ENCODE results near the gene NXN. TPM values are rescaled to one million over a fixed set of nuclear protein-coding genes. Genes with fewer than 3 reads are reported as not detected.

The NXN gene
- total RNA-seq, 2 donors from 2014 or later, result 2.6 to 16.3 TPM

DNA sequence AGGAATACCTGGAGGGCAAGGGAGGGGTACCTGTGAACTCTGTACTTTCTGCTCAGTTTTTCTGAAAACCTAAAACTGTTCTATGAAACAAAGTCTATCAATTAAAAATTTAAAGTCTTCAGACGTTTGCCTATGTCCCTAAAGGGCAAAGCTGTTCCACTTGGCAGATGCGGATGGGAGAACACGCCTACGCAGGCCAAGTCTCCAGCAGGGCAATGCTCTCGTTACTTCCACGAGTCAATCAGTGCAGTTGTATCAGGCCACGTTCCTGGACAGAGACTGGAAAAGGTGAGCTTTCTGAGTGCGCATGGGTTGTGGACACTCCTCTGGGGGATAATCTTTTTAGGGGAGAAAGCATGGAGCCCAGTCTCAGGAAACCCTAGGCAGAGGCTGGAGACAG, 86.6 kb downstream of the NXN start:
- no peak overlapping the region for H3K9ac ChIP-seq (ENCODE audit: low read depth in 2 of 2, low read length in 2 of 2)
- no peak overlapping the region for H3K4me3 ChIP-seq
- intact Hi-C loops (cut with DNase I), result no loop called here
- TF ChIP-seq, protein P1, sequence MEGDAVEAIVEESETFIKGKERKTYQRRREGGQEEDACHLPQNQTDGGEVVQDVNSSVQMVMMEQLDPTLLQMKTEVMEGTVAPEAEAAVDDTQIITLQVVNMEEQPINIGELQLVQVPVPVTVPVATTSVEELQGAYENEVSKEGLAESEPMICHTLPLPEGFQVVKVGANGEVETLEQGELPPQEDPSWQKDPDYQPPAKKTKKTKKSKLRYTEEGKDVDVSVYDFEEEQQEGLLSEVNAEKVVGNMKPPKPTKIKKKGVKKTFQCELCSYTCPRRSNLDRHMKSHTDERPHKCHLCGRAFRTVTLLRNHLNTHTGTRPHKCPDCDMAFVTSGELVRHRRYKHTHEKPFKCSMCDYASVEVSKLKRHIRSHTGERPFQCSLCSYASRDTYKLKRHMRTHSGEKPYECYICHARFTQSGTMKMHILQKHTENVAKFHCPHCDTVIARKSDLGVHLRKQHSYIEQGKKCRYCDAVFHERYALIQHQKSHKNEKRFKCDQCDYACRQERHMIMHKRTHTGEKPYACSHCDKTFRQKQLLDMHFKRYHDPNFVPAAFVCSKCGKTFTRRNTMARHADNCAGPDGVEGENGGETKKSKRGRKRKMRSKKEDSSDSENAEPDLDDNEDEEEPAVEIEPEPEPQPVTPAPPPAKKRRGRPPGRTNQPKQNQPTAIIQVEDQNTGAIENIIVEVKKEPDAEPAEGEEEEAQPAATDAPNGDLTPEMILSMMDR (IDR thresholded peaks at IDR 0.05), result no peak
- H3K9me3 ChIP-seq, result no peaks in the 10 kb centered on the region
- no peak for DNase-seq
- H3K27me3 ChIP-seq, result no peaks in the 10 kb centered on the region
- H3K4me1 ChIP-seq, result no peaks in the 10 kb centered on the region
- no peak overlapping the region for H3K27ac ChIP-seq
- no peaks in the 10 kb centered on the region for H3K36me3 ChIP-seq

DNA sequence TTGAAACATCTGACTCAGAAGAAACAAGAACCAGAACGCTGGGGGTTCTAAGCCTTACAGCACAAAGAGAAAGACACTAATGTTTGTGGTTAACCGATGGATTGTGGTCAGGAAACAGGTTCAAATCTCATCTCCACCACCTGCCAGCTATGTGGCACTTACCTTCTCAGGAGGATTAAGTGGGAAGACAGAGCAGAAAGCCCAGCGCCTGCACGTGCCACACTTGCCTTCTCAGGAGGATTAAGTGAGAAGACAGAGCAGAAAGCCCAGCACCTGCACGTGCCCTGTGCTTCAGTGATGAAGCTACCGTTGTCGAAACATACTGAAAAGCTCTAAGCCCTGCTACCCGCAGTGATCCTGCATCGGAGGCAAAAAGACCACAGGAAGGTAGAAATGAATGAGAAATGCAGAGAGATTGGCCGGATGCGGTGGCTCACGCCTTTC, 90.6 kb downstream of the NXN start:
- TF ChIP-seq, protein P1 (IDR thresholded peaks at IDR 0.05), result no peak
- no peaks in the 10 kb centered on the region for H3K4me1 ChIP-seq
- intact Hi-C loops (cut with DNase I), result no loop called here
- no peaks in the 10 kb centered on the region for H3K36me3 ChIP-seq
- H3K9ac ChIP-seq (ENCODE audit: low read depth in 2 of 2, low read length in 2 of 2), result no peak overlapping the region
- no peaks in the 10 kb centered on the region for H3K27me3 ChIP-seq
- no peak for DNase-seq
- H3K9me3 ChIP-seq, result no peaks in the 10 kb centered on the region
- H3K27ac ChIP-seq, result no peak overlapping the region
- no peak overlapping the region for H3K4me3 ChIP-seq

DNA sequence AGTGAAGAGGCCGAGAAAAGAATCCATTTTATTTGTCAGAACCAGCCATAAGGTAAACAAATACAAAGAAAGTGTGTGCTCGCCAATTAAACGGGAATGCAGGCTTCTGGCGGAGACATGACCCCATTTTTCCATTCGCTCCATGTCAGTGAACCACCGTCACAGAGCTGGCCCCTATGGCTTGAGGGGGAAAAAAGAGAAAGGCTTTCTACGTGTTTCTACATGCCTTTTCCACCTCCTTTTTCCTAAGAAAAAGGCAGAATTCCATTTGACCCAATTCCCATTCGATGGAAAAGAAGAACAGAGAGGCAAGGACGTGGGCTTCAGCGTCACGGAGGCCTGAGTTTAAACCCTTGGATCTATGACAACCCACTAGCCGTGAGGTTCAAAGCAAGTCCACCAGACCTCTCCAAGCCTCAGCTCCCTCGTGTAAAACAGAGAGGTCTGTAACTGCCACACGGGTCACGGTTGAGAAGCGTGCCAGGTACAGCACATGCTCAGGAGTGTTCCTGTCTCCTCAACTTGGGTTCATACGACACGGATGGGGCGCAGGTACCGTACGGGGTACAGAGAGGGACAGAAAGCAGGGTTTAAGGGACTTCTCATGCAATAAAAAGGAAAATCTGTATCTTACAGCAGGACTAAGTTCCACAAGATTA, 91.9 kb downstream of the NXN start:
- no peak for DNase-seq

DNA sequence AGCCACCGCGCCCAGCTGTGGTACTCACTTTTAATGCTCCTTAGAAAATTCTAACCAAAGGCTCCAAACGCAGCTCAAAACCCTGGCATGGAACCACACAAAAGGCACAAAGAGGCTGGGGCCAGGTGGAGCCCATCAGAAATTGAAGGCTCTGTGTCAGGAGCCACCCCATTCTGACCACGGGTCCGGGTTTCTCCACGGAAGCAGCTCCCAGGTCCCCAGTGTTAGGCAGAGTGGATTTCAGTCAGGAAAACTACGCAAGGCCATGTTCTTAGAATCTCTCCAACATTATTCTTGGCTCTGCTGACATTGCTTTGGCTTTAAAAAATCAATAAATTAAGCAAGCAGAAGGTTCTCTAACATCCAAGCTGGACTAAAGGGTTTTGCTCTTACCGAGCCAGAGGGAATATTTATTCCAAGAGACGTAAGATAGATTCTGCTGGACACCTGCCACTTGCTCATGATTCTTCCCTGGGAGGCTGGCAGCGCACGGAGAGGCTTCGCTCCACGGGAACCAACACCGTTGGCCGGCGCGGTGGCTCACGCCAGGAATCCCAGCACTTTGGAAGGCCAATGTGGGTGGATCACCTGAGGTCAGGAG, 93.5 kb downstream of the NXN start:
- TF ChIP-seq, protein P1 (IDR thresholded peaks at IDR 0.05), result no peak
- intact Hi-C loops (cut with DNase I), result no loop called here
- peak; percentile 45 for DNase-seq
- Histone ChIP-seq H3K27ac (peak overlapping the region; percentile 5), H3K27me3 (no peaks in the 10 kb centered on the region), H3K4me3 (no peak overlapping the region), H3K9me3 (no peaks in the 10 kb centered on the region), H3K9ac (ENCODE audit: low read depth in 2 of 2, low read length in 2 of 2) (no peak overlapping the region), H3K4me1 (no peaks in the 10 kb centered on the region), H3K36me3 (no peaks in the 10 kb centered on the region)

More for the DNA sequence above, 91.9 kb downstream of the NXN start:
- H3K9me3 ChIP-seq, result no peaks in the 10 kb centered on the region
- H3K9ac ChIP-seq (ENCODE audit: low read depth in 2 of 2, low read length in 2 of 2), result peak overlapping the region in 1 of 2 donors; percentile 12
- TF ChIP-seq, protein P1 (IDR thresholded peaks at IDR 0.05), result no peak
- intact Hi-C loops (cut with DNase I), result no loop called here
- no peaks in the 10 kb centered on the region for H3K36me3 ChIP-seq
- peak overlapping the region; percentile 22 for H3K27ac ChIP-seq
- H3K4me3 ChIP-seq, result no peak overlapping the region
- H3K4me1 ChIP-seq, result no peaks in the 10 kb centered on the region
- H3K27me3 ChIP-seq, result no peaks in the 10 kb centered on the region

DNA sequence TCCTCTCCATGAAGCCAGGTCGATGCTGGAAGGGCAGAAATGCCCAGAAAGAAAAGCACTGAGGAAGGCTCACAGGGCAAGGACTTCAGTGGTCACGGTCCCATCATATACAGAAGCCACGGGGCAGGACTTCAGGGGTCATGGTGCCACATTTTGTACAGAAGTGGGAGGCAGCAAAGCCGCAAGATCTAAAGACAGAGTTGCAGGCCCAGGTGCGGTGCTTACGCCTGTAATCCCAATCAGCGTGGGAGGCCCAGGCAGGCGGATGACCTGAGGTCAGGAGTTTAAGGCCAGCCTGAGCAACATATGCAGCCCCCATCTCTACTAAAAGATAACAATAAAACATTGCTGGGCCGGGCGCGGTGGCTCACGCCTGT, 96.0 kb downstream of the NXN start:
- no peaks in the 10 kb centered on the region for H3K4me1 ChIP-seq
- no peak for DNase-seq
- H3K4me3 ChIP-seq, result no peak overlapping the region
- H3K9ac ChIP-seq (ENCODE audit: low read depth in 2 of 2, low read length in 2 of 2), result no peak overlapping the region
- intact Hi-C loops (cut with DNase I), result no loop called here
- H3K27ac ChIP-seq, result no peak overlapping the region
- TF ChIP-seq, protein P1 (IDR thresholded peaks at IDR 0.05), result no peak
- no peaks in the 10 kb centered on the region for H3K9me3 ChIP-seq
- H3K36me3 ChIP-seq, result no peaks in the 10 kb centered on the region
- no peaks in the 10 kb centered on the region for H3K27me3 ChIP-seq
